Natural killer cell treated with Interleukin-12 subunit alpha and Interleukin-12 subunit beta and Interleukin-15 and Interleukin-18, amount 100 ng/mL, for 72 hours (primary cell): ENCODE data around the gene ZNF888. TPM values are rescaled to one million over a fixed set of nuclear protein-coding genes. Genes with fewer than 3 reads are reported as not detected.

Experiments used
- ATAC-seq, 2 donors: fragments of 150-1000 bp; cut with Tn5 transposase in 1 of 2; sonication (Bioruptor Pico), chemical (Tn5 transposase) in 1 of 2; 2 replicates each; pipeline ENCODE4 v1.10.0; 2021
- DNase-seq: peaks from one replicate; pipeline ENCODE4 v3.0.0; 2022; ENCODE audit warnings: low spot score
- H3K27ac Mint-ChIP-seq, 2 donors: 1 replicate in 1 of 2; 2 replicates in 1 of 2; pipeline ENCODE4 v1.8.0; 2022; ENCODE audit warnings: mixed read lengths in 2 of 2, mild to moderate bottlenecking in 1 of 2, moderate library complexity in 1 of 2
- H3K27me3 Mint-ChIP-seq, 2 donors: 1 replicate in 1 of 2; 2 replicates in 1 of 2; pipeline ENCODE4 v1.8.0; 2022; ENCODE audit warnings: mixed read lengths in 2 of 2
- H3K36me3 Mint-ChIP-seq: one replicate; pipeline ENCODE4 v1.8.0; 2022; ENCODE audit warnings: mixed read lengths
- H3K4me1 Mint-ChIP-seq, 2 donors: 1 replicate in 1 of 2; 2 replicates in 1 of 2; pipeline ENCODE4 v1.8.0; 2022; ENCODE audit warnings: low read depth in 2 of 2, mixed read lengths in 2 of 2, mild to moderate bottlenecking in 1 of 2
- H3K4me3 Mint-ChIP-seq: one replicate; pipeline ENCODE4 v1.8.0; 2022; ENCODE audit warnings: mixed read lengths
- H3K9me3 Mint-ChIP-seq: 2 replicates; pipeline ENCODE4 v1.8.0; 2022; ENCODE audit warnings: mixed read lengths
- total RNA-seq, 2 donors: library from RNA; stranded (reverse); gene quantifications; one replicate each; pipeline ENCODE4 v1.2.3, GENCODE V29; 2022

ZNF888 gene
- 1 to 10 TPM; 5.3 to 6.5 TPM for total RNA-seq

GRCh38 chr19:52922841-52923777 lies at the start of gene ZNF888:
TSS of gene ZNF888 (minus strand) at chr19:52923428. CDS start at chr19:52917873, 5,555 bp downstream.
- no peaks in the 10 kb centered on the region for H3K27me3 Mint-ChIP-seq
- H3K36me3 Mint-ChIP-seq = peaks cover 6% of the 10 kb centered on the region
- DNase-seq (peak; percentile 87), ATAC-seq (peak; percentile 100)
- H3K9me3 Mint-ChIP-seq = no peaks in the 10 kb centered on the region
- H3K4me3 Mint-ChIP-seq = peak within 1 kb of the TSS; percentile 85
- peaks cover 23 to 30% of the 10 kb centered on the region in 2 donors for H3K4me1 Mint-ChIP-seq
- peak within 1 kb of the TSS; percentile 77 to 89 for H3K27ac Mint-ChIP-seq

GRCh38 chr19:52967772-52968171 lies 44.5 kb upstream of the ZNF888 start:
- Mint-ChIP-seq H3K9me3 (peaks cover 13% of the 10 kb centered on the region), H3K36me3 (peaks cover 35% of the 10 kb centered on the region), H3K4me1 (peaks cover 4 to 5% of the 10 kb centered on the region in 2 donors), H3K4me3 (no peak overlapping the region), H3K27ac (no peak overlapping the region), H3K27me3 (peaks cover 3 to 8% of the 10 kb centered on the region in 2 donors)
- no peak for ATAC-seq
- no peak for DNase-seq

- peak in 1 of 2 donors; percentile 33 for ATAC-seq
- H3K4me3 Mint-ChIP-seq = peak overlapping the region; percentile 94
- H3K4me1 Mint-ChIP-seq = peaks cover 17 to 19% of the 10 kb centered on the region in 2 donors
- peaks cover 0 to 3% of the 10 kb centered on the region in 2 donors for H3K27me3 Mint-ChIP-seq
- H3K9me3 Mint-ChIP-seq = peaks cover 6% of the 10 kb centered on the region
- peaks cover 24% of the 10 kb centered on the region for H3K36me3 Mint-ChIP-seq
- H3K27ac Mint-ChIP-seq = peak overlapping the region; percentile 83 to 93
- no peak for DNase-seq
Measured at GRCh38 chr19:52963247-52963618, 40.0 kb upstream of the ZNF888 start.

GRCh38 chr19:52962394-52963246 lies 39.4 kb upstream of the ZNF888 start, which contains the start of gene ZNF816:
TSS of gene ZNF816 (minus strand) at chr19:52962881. CDS start at chr19:52956089, 6,792 bp downstream.
- peaks cover 17 to 19% of the 10 kb centered on the region in 2 donors for H3K4me1 Mint-ChIP-seq
- peak within 1 kb of the TSS; percentile 94 for H3K4me3 Mint-ChIP-seq
- peaks cover 6% of the 10 kb centered on the region for H3K9me3 Mint-ChIP-seq
- DNase-seq (peak; percentile 99), ATAC-seq (peak; percentile 100)
- H3K27me3 Mint-ChIP-seq = peaks cover 0 to 3% of the 10 kb centered on the region in 2 donors
- peaks cover 22% of the 10 kb centered on the region for H3K36me3 Mint-ChIP-seq
- H3K27ac Mint-ChIP-seq = peak within 1 kb of the TSS; percentile 83 to 93

GRCh38 chr19:52961981-52962380 lies 38.8 kb upstream of the ZNF888 start:
- peaks cover 22% of the 10 kb centered on the region for H3K36me3 Mint-ChIP-seq
- H3K27me3 Mint-ChIP-seq = peaks cover 0 to 1% of the 10 kb centered on the region in 2 donors
- DNase-seq (no peak), ATAC-seq (no peak)
- H3K4me3 Mint-ChIP-seq = peak overlapping the region; percentile 94
- H3K9me3 Mint-ChIP-seq = peaks cover 4% of the 10 kb centered on the region
- peaks cover 17 to 19% of the 10 kb centered on the region in 2 donors for H3K4me1 Mint-ChIP-seq
- peak overlapping the region; percentile 83 to 93 for H3K27ac Mint-ChIP-seq

GRCh38 chr19:52959613-52960295 lies 36.5 kb upstream of the ZNF888 start:
- Mint-ChIP-seq H3K9me3 (peaks cover 12% of the 10 kb centered on the region), H3K27ac (no peak overlapping the region)
- ATAC-seq = no peak

GRCh38 chr19:52957591-52957990 lies 34.4 kb upstream of the ZNF888 start:
- Mint-ChIP-seq H3K27me3 (no peaks in the 10 kb centered on the region), H3K4me1 (peaks cover 13 to 14% of the 10 kb centered on the region in 2 donors), H3K27ac (no peak overlapping the region), H3K36me3 (peaks cover 48% of the 10 kb centered on the region), H3K4me3 (no peak overlapping the region), H3K9me3 (peaks cover 12% of the 10 kb centered on the region)
- ATAC-seq (no peak), DNase-seq (no peak)

More at GRCh38 chr19:52959613-52960295, 36.5 kb upstream of the ZNF888 start:
- DNase-seq = no peak
- no peak overlapping the region for H3K4me3 Mint-ChIP-seq
- H3K27me3 Mint-ChIP-seq = no peaks in the 10 kb centered on the region
- peaks cover 36% of the 10 kb centered on the region for H3K36me3 Mint-ChIP-seq
- peaks cover 17 to 19% of the 10 kb centered on the region in 2 donors for H3K4me1 Mint-ChIP-seq

- Mint-ChIP-seq H3K4me3 (no peak overlapping the region), H3K27ac (no peak overlapping the region), H3K27me3 (no peaks in the 10 kb centered on the region), H3K4me1 (peaks cover 9% of the 10 kb centered on the region in 2 donors), H3K36me3 (peaks cover 55% of the 10 kb centered on the region), H3K9me3 (peaks cover 17% of the 10 kb centered on the region)
- ATAC-seq = no peak
- DNase-seq = no peak
Measured at GRCh38 chr19:52956917-52957316, 33.7 kb upstream of the ZNF888 start.

GRCh38 chr19:52949422-52949821 lies 26.2 kb upstream of the ZNF888 start:
- no peak overlapping the region for H3K27ac Mint-ChIP-seq
- peaks cover 42% of the 10 kb centered on the region for H3K36me3 Mint-ChIP-seq
- H3K4me1 Mint-ChIP-seq = no peaks in the 10 kb centered on the region
- DNase-seq = no peak
- H3K27me3 Mint-ChIP-seq = no peaks in the 10 kb centered on the region
- no peak overlapping the region for H3K4me3 Mint-ChIP-seq
- peaks cover 22% of the 10 kb centered on the region for H3K9me3 Mint-ChIP-seq
- no peak for ATAC-seq

- Mint-ChIP-seq H3K4me1 (no peaks in the 10 kb centered on the region), H3K36me3 (peaks cover 37% of the 10 kb centered on the region), H3K27me3 (no peaks in the 10 kb centered on the region), H3K4me3 (no peak overlapping the region), H3K27ac (no peak overlapping the region), H3K9me3 (peaks cover 22% of the 10 kb centered on the region)
- no peak for ATAC-seq
- DNase-seq = no peak
Measured at GRCh38 chr19:52948025-52948770, 25.0 kb upstream of the ZNF888 start.

GRCh38 chr19:52946322-52947310 lies 23.4 kb upstream of the ZNF888 start:
- no peak overlapping the region for H3K27ac Mint-ChIP-seq
- no peak for DNase-seq
- H3K36me3 Mint-ChIP-seq = peaks cover 27% of the 10 kb centered on the region
- H3K4me1 Mint-ChIP-seq = peaks cover 5 to 6% of the 10 kb centered on the region in 2 donors
- peaks cover 17% of the 10 kb centered on the region for H3K9me3 Mint-ChIP-seq
- H3K4me3 Mint-ChIP-seq = no peak overlapping the region
- ATAC-seq = no peak
- H3K27me3 Mint-ChIP-seq = no peaks in the 10 kb centered on the region
